Stimulated activated CD4-positive, alpha-beta T cell treated with anti-CD3 and anti-CD28 coated beads, Interleukin-2, amount 100 ng/mL, for 48 hours (primary cell): ENCODE data around the gene ZIC1.

Experiments used
- DNase-seq, 2 donors: peaks; one replicate each; pipeline ENCODE4 v3.0.0-alpha.2; 2020

Gene ZIC1

DNA sequence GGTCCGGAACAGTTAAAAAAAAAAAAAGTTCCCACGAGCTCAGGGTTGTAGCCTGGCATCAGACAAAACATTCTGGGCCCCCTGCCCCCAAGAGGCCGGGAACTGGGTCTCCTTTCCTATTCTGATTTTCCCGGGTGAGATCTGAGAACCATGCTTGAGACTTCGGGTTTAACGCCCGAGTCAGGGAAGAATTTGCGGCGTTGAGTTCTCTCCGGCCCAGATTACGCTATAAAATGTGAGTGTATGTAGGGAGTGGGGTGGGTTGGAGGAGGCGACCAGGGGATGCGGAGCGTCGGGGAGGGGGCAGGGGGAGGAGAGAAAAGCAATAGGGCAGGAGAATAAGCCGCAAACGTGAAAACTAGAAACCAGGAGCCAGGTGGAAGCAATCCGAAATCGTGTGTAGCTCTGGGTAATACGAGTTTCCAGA lies 2.7 kb downstream of the ZIC1 start:
- no peak for DNase-seq

DNA sequence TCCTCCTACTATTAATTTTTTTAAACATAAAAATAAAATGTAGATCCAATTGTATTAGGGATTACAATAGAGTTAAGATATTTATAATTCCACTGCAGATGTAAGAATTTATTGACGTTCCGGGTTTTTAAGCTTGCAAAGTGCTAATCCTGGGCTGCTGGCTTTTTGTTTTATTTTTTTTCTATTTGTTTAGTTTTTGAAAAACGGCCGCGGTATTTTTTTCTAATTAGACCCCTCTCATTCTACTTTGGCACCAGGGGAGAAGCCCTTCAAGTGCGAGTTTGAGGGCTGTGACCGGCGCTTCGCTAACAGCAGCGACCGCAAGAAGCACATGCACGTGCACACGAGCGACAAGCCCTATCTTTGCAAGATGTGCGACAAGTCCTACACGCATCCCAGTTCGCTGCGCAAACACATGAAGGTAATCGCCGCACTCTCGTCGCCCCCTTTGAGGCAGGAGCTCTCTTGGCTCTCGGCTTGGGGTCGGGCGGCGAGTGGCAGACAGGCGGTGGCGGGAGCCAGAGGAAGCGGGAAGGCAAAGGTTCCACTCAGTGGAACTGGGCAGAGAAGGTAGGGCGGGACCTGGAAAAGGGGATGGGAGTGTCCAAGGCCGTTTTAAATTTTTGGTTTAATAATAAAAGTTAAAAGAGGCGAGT lies 3.2 kb downstream of the ZIC1 start:
- DNase-seq: no peak

DNA sequence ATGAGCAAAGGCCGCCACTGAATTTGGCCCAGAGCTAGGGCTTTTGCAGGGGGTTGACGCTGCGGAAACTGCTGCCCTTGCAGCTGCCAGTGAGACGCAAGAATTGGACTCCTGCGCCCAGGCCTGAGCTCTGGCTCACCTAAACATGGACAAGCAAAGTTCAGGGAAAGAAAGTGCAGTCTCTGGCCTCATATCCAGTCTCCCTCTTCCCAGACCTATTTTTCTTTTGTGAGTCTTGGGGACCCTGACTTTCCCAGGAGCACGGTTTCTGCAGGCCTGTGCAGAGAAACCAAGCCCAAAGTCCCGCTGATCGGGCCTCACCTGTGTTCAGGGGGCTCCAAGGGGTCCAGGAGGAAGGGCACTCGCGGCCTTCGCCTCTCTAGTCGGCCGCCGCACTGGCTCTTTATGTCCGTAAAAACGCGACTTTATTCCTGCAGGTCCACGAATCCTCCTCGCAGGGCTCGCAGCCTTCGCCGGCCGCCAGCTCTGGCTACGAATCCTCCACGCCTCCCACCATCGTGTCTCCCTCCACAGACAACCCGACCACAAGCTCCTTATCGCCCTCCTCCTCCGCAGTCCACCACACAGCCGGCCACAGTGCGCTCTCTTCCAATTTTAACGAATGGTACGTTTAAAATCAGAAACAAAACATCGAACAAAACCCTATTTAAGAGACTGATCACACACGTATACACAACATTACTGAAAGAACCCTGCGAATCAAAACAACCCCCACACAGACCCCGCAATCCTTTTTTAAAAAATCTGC lies 3.9 kb downstream of the ZIC1 start:
- no peak for DNase-seq

DNA sequence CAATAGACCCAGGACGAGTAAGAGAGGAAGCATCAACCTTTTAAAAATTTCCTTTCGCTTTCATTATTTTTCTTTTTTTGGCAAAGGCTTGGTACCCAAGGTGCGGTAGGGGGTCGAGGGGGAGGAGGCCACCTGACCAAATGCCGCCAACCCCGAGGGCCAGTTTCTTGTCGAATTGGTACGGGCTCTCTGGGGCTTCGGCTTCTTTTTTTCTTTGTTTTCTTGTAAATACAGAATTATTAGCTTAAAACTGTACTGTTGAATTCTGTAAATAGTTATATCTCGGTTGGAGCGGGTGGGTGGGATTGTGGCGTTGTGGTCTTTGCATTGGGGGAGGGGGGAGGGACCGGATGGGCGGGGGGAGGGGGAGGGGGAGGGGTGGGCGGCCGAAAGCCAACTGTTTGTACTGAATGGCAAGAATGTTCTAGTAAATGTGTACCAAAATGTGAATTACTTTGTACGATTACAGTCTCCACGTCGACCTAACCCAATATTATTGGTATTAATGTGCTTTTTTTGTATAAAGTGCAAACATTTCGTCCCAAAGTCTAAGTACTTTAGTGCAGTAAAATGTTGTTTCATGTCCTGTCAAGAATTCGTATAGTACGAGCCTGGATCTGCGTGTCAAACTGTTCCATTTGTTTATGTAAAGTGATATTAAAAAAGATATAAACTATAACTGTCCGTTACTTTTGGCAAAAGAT lies 4.7 kb downstream of the ZIC1 start:
- no peak for DNase-seq

DNA sequence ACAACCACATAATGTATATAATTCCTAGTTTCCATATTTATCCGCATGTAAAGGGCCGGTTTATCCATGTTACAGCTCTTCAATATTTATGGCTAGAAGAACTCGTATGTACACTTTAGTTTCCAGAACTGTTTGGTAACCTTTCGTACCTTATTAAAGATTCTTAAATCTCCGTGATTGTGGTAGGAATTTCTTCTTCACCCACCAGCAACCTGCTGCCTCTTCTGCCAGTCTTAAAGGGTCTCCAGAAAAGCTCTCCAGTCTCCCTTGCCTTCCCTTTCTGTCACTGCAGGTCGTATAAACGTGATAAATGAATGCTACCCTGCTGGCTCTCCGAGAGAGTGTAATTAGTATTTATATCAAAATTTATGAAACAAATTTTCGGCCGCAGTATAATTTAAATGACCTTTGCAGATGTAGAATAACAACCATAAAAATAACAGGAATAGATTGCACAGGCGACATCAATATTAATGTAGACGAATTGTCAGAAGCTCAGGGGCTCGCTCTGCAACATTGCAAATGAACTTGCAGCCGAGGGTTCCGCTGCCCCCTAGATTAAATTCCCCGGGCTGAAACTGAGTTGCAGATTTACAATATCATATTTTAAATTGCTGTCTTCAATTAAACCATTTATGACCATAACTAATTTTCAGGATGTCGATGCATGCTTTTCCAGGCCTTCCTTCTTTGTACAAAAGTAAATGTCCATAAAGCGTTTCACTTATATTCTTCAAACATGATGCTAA lies 5.4 kb downstream of the ZIC1 start:
- no peak for DNase-seq

DNA sequence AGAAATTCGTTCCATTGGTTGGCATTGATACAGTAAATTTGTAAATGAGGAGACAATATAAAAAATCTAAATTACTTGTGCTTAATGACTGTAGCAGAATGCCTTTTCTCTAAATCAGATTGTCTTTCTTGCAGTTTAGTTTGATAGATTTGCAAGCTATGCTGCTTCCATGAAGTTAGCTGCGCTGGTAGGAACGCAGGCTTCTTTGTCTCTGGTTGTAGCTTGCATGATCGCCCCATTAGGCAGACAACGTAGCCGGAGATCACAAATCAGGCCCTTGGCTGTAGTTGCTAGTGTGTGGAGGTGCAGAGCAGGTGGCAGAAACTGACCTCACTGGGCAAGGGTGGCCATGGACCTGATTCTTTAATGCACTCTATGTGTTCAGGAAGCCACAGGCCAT lies 6.1 kb downstream of the ZIC1 start:
- DNase-seq: no peak

DNA sequence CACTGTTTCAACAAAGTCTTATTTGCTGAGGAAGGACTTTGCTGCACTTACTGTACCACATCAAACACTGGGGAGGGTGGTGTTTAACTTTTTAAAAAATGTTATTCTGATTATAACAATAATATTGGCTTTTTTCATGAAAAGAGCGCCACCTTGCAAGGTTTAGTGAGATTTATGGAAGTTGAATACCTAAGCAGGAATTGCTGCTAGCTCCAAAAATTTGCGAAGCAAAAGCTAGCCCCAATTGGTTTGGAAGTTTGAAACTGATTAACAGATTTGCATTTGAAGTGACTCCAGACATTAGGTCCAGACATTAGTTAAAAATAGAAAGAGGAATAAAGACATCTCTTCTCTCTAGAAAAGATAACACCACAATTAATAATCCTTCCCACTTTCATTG lies 6.7 kb downstream of the ZIC1 start:
- DNase-seq: no peak

DNA sequence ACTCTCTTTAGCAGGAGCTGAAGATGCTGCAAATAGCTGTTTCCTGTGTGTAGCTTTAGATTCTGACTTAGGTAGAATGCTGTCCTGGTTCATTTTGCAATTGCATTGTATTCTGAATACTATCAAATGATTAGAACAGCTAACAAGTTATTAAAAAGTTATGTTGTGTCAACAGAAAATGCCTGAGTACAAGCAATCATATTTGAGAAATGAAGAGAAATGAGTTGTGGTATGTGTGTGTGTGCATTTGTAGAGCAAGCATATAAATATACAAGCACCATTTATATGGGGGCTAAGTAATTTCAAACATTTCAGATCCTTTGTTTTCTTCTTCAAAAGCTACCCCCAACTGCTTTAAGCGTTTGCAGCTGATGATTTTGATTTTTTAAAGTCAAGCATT lies 7.8 kb downstream of the ZIC1 start:
- no peak for DNase-seq

DNA sequence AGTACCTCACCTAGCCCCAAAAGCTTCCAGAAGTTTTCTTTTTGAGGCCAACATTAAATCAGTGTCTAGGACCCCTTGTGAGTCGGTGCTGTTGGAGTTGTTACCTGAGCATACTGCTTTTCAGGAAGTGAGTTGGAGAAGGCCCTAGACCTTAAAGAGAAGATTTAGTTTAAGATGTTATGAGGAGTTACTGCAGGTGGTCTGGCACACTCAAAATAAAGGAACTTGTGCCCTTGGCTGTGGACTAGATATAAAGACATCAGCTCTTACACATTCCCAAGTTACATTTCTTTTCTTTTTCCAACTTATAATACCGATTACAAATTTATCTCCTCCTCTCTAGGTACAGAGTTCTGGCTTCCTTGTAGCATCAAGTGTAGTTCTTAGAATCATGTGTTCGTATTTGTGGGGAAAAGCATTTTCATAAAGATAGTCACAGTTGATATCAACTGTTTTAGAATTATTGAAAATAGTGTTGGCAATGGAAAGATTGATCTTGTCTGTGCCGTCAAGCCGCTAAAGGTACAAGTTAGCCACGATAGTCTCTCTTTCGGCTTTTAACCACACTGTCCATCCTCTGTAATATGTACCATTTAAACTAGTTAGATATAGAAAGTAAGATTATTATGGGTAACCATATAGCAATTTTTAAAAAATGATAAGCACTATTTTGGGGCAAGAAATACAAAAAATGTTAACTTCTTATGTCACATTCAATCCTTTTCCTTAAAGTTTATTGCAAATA lies 8.6 kb downstream of the ZIC1 start:
- no peak for DNase-seq

DNA sequence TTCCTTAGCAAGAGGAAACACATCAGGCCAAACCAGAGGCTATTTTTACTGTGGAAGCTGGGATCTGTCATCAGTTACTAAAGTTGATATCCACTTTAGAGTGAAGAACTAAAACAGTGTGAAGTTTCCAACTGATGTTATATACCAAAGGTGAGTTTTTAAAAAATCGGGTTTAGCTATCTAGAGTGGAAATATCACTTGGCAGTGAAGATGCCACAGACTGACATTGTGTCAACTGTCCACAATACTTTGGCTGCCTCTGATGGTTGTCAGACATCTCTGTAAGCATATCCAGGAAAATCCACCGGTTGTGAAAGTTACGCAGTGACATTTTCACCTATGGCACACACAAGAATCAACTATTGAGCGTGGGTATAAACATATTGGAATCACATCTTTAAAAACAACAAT lies 9.2 kb downstream of the ZIC1 start:
- no peak for DNase-seq

DNA sequence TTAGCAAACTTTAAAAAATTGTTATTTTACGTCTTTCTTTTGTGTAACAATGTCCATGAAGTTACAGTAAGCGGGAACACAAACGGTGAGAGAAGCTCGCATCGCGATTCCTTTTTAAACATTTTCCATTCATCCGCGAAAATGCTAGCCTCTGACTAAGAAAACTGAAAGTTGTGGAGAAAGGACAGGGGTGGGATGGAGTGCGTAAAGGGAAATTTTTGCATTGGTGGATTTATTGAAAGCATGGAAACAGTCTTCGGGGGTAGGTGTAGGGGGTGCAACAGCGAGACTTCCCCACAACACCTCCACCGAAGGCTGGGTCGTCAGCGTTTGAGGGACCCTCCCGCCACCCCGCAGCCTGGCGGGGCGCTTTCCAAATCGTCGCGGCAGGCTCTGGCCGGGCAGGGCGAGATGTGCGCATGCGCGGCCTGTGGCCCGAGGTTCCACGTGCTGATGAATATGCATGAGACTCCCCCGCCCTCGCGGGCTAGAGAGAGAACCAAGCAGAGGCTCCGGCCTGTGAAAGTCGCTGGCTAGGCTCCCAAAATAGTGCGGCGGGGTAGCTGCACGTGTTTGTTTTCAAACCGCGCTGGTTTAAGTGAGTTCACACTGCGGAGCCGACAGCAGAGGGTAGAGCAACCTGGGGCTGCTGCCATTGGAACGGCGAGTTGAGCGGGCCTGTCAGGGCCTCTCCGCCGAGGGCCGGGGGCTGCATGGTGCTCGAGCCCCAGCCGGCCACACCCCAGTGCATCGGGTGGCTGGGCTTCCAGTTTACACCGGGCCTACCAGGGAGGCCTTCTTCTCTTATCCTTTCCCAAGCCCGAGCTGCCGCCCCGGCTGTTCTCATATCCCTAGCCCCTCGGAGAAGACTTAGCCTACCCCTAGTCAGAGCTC lies 9.9 kb downstream of the ZIC1 start:
- no peak for DNase-seq

DNA sequence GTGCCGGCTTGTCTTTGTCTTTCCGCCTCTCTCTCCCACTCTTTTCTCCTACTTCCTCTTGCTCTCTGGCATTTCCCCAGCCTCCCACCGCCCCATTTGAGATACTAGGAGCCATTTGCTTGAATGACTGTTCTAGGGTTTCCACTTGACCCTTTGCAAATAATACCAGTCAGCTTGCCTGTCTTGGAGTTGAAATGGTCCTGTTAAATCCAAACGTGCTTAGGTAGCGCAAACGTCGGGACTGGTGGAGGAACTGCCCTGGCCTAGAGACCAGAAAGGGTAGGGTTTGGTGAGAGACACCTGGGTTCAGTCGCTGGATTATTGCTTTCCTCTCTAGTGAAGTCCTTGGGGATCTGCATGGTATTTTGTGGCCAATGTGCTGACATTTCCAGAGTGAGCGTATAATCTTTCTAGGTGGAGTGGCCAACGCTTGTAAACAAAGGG lies 10.6 kb downstream of the ZIC1 start:
- DNase-seq: no peak

DNA sequence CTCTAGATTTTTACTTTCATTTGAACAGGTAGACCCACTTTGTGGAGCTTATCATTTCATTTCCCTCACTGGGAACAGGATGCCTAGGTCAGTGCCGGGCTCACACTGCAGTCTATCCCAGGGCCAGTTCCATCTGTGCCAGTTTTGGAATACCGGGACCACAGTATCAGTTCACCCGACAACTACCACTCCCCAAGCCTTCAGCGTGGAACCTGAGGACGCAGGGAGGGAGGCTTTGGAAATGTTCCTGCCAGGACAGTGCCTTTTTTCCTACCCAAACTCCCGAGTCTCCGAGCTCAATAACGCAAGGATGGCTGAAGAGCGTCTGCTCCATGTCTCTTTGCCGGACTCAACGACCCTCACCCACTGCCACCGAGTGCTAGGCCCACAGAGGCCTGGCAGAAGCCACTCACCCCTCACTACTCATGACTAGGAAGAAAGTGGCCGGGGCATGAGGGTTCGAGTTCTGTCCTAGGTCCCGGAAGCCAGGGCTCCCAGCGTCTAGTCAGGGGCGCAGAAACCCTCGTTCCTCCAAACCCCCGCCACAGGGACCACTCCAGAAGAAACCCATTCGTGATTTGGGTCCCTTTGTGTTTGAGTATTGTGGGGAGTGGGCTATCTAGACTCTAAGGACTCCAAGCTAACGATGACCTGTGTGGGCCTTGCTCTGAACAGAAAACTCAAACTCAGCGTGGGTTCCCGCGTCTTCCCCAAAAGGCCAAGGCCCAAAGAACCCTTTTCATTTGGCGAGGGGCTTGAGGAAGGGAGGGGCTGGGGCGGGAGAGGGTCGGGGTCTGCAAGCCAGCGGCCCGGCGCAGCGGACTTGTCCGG lies 11.4 kb downstream of the ZIC1 start:
- DNase-seq: no peak

DNA sequence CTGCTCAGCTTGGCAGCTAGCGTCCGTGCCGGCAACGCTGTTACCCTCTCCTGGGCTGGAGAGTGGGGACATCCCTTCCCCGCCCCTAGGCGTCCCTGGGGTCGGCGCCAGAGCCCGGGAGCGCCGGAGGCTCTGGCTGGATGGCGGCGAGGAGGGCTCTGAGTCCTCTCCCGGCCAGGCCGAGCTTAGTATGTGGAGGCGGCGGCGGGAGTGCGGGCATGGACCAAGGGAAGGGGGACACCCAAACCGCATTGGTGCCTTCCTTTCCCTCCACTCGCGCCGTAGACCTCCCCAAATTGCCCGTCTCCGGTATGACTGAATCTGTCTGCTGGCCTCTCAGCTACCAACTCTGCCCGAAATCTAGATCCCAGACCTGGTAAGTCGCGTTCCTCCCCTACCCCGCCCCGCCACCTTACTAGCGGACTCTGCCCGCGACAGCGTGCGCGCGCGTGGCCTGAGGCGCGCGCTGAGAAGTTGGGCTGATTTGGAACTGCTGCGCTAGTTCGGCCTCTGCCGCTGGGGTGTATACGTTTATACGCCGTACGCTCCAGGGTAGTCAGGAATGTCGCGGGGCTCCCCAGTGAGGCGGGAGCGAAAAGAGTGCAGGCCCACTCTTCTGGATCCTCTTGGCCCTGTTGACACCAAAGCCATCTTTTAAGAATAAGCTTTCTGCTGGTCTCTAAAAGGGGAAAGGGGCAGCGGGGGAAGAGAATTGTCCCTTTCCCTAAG lies 12.2 kb downstream of the ZIC1 start:
- no peak for DNase-seq

DNA sequence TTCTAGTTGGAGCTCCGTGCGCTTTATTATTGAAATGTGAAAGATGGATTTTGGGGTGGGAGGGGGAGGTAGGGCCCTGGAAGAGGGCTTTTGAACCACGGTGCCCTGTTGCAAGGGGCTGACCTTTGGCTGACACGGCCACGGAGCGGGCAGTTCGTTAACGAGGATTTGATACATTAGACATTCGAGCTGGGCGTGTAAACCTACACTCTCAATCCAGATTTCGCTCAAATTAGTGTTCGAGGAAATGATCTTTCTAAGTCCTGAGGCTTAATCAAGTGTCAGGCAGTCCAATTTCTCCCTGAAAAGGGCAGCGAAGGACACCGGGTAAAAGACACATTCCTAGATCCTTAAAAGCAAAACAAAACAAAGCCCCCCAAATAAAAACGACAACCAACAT lies 13.0 kb downstream of the ZIC1 start:
- DNase-seq: no peak

DNA sequence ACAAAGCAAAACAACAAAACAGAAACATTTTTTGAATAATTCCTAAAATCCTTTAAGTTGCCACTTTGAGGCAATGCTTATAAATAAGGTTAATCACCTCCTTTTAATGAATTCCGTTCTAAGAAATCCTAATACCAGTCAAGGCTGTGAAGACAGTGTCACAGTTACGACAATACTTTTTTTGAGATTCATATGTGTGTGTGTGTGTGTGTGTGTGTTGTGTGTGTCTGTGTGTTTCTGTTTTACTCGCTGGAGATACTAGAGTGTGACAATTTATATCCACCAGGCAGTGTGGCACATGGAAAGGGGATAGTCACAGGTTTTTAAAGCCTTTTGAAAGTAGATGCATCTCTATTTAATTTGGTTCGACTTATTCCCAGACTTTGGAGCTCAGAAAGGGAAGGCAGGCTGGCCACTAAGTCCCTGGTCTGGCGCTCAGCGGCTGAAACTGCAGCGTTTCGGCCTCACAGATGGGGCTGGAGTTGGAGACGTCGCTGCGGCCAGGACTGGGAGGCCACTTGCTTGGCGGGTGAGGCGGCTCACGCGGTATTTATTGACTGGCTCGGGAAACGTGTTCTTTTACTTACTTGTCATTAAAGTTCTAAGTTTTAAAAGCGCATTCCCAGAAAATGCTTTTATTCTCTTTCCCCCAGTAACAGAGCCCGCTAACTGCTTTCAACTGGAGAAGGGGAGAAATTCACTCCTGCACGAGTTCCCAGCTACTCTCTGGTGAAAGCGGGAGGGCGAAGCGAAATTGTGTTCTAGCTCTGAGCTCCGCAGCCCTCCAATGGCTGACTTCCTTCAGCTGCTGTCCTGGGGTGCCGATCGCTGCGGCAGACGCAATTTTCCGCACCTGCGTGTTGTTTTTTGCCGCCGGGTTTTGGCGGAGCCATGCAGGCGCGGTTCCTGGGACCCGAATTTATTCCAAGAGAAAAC lies 13.7 kb downstream of the ZIC1 start:
- DNase-seq: no peak

DNA sequence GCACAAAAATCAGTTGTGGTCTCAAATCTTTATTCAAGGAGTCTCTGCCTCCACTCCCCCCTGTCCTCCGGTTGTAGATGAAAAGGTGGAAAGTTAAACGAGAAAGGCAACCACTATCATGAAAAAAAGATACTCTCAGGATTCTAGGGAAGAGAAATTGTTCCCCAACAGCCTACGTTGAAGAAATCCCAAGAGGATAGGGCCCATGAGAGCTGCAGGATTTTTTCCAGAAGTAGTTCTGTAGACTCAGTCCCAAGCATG lies 14.3 kb downstream of the ZIC1 start:
- DNase-seq: no peak

DNA sequence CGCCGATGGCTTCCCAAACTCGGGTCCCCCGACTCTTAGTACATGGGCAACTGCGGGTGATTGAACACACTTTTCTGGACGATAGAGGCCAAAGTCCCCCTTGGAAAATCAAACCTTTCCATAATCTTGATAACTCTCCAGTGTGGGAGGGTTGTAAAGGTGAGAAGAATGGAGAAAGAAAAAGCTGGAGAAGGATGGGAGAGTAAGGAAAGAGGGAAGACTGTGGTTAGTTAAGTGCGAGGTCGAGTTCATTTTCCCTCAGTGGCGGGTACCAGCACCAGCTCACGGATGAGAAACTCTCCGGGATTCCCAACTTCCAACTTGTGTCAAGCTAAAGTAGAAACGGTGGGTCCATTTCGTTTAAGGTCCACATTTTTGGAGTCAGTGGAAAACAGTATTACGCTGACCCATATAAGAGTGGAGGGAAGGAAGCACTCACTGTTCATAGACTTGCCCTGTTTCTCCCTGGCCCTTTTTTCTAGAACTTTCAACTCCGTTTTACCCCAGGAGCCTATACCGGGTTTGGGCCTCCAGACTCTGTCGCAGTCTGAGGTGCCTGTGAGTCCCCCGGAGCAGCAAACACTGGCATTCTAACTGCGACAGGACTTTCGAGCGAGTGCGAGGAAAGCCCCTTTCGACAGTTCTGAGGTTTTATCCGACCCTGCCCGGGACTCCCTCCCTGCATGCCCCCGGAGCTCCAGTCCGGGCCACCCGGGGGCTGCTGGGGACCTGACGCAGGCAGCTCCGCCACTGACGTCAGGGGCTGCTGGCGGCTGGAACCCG lies 14.8 kb downstream of the ZIC1 start:
- DNase-seq: no peak
